ENCODE results near the gene FUBP3.

The FUBP3 gene

DNA sequence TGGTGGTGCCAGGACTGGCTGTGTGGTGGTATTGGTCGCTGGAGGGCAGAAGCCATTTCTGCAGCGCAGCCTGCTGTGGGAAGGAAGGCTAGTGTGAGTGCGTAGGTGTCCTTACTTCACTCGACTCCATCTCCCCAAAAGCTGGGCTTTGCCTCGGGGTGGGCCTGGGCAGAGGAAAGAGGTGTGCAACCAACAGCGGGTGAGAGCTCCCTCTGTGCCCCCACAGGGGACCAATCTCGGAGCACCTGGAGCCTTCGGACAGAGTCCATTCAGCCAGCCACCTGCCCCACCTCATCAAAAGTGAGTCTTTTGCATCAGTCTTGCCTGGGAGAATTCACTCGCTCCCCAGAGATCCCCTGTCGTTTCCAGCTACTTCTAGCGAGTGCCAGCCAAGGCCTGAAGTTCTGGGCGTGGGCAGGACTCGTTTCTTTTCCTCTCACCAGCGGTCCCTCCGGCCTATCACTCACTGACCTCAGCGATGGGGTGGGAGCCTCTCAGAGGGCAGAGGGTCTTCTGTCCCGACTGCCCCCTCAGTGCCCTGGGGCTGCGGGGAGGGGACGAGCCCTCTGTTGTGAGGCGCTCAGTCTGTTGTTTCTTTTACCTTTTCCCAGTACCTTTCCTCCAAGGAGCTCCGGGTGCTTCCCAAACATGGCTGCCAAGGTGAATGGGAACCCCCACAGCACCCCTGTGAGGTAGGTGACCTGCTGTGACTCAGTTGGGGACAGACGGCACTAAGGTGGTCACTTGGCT is 52.1 kb downstream of the FUBP3 start:
- no peaks in the 10 kb centered on the region for H3K9me2 ChIP-seq (replicated peaks; ENCODE audit: control insufficient read depth, low read length)
- H4K20me1 ChIP-seq (ENCODE audit: control insufficient read depth, insufficient read depth, low read depth, low read length), result no peaks in the 10 kb centered on the region
- H3F3A ChIP-seq (ENCODE audit: control insufficient read depth, insufficient read depth), result no peaks in the 10 kb centered on the region
- no peaks in the 10 kb centered on the region for H3K4me1 ChIP-seq (ENCODE audit: control insufficient read depth, low read length)
- no peaks in the 10 kb centered on the region for H3K27me3 ChIP-seq (ENCODE audit: control insufficient read depth, low read length)
- H3K4me3 ChIP-seq (ENCODE audit: low read length), result no peak overlapping the region
- peaks cover 49% of the 10 kb centered on the region for H3K36me3 ChIP-seq (ENCODE audit: control insufficient read depth, low read length)
- H3K27ac ChIP-seq (ENCODE audit: low read depth, low read length), result no peak overlapping the region
- no peaks in the 10 kb centered on the region for H3K79me2 ChIP-seq (ENCODE audit: control insufficient read depth, low read length)
- H3K9me3 ChIP-seq (ENCODE audit: control insufficient read depth, insufficient read depth, low read length), result no peaks in the 10 kb centered on the region
- H3K4me2 ChIP-seq (ENCODE audit: low read length), result no peak overlapping the region
- no peak for TF ChIP-seq EZH2phosphoT487 (IDR thresholded peaks at IDR 0.05; ENCODE audit: borderline replicate concordance, low read length)
- TF ChIP-seq, protein P1, sequence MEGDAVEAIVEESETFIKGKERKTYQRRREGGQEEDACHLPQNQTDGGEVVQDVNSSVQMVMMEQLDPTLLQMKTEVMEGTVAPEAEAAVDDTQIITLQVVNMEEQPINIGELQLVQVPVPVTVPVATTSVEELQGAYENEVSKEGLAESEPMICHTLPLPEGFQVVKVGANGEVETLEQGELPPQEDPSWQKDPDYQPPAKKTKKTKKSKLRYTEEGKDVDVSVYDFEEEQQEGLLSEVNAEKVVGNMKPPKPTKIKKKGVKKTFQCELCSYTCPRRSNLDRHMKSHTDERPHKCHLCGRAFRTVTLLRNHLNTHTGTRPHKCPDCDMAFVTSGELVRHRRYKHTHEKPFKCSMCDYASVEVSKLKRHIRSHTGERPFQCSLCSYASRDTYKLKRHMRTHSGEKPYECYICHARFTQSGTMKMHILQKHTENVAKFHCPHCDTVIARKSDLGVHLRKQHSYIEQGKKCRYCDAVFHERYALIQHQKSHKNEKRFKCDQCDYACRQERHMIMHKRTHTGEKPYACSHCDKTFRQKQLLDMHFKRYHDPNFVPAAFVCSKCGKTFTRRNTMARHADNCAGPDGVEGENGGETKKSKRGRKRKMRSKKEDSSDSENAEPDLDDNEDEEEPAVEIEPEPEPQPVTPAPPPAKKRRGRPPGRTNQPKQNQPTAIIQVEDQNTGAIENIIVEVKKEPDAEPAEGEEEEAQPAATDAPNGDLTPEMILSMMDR (IDR thresholded peaks at IDR 0.05; ENCODE audit: low read depth, low read length, poor library complexity, severe bottlenecking), result no peak

DNA sequence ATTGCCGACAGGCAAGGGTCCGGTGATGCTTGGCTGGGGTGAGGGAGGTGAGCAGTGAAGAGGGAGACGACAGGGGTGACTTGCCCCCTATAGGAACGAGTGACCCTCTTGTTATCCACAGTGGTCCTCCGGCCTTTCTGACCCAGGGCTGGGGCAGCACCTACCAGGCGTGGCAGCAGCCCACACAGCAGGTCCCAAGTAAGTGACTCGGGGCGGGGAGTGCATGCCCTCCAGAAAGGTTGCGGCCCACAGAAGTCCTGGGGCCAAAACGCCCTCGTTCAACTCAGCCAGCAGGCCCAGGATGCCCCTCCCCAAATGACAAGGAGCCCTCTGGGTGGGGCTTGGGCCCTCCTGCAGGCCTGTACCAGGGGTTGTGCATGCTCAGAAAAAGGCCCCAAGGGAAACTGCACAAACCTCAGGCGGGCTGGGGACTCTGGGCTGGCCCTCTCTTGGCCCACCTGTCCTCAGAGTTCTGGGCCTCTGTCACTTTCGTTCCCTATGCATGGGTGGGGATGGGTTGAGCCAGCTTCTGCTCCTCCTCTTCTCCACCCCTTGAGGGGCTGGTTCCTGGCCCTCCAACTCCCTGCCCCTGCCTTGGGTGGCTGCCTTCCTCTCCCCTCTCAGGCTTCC is 52.8 kb downstream of the FUBP3 start:
- Histone ChIP-seq H3K4me3 (ENCODE audit: low read length) (no peak overlapping the region), H3K27me3 (ENCODE audit: control insufficient read depth, low read length) (no peaks in the 10 kb centered on the region), H3K27ac (ENCODE audit: low read depth, low read length) (no peak overlapping the region), H4K20me1 (ENCODE audit: control insufficient read depth, insufficient read depth, low read depth, low read length) (no peaks in the 10 kb centered on the region), H3F3A (ENCODE audit: control insufficient read depth, insufficient read depth) (peaks cover 2% of the 10 kb centered on the region; the same call in 1 of the 2 replicates), H3K36me3 (ENCODE audit: control insufficient read depth, low read length) (peaks cover 42% of the 10 kb centered on the region), H3K9me2 (replicated peaks; ENCODE audit: control insufficient read depth, low read length) (no peaks in the 10 kb centered on the region), H3K4me2 (ENCODE audit: low read length) (no peak overlapping the region), H3K4me1 (ENCODE audit: control insufficient read depth, low read length) (no peaks in the 10 kb centered on the region), H3K79me2 (ENCODE audit: control insufficient read depth, low read length) (no peaks in the 10 kb centered on the region), H3K9me3 (ENCODE audit: control insufficient read depth, insufficient read depth, low read length) (no peaks in the 10 kb centered on the region)
- TF ChIP-seq, protein P1 (IDR thresholded peaks at IDR 0.05; ENCODE audit: low read depth, low read length, poor library complexity, severe bottlenecking), result no peak
- no peak for TF ChIP-seq EZH2phosphoT487 (IDR thresholded peaks at IDR 0.05; ENCODE audit: borderline replicate concordance, low read length)

DNA sequence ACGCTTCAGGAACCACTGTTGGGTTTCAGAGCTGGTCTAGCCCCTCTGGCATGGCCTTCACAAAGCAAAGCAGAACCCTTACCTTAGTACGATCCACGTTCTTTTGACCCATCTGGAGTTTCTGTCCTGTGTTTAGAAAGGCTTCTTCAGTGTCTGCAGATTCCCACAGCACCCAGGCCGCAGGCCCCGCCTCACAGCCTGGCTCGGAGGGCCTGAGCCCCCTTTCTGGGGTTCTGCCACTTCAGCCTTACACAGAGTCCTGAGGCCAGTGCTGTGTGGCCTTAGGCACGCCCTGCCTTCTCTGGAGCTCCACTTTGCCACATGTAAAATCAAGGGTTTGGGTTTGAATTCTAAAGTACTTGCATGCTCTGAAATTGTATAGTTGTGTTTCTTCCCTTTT is 53.5 kb downstream of the FUBP3 start:
- peaks cover 39% of the 10 kb centered on the region for H3K36me3 ChIP-seq (ENCODE audit: control insufficient read depth, low read length)
- no peaks in the 10 kb centered on the region for H3K9me2 ChIP-seq (replicated peaks; ENCODE audit: control insufficient read depth, low read length)
- H3K27me3 ChIP-seq (ENCODE audit: control insufficient read depth, low read length), result no peaks in the 10 kb centered on the region
- H3K4me3 ChIP-seq (ENCODE audit: low read length), result no peak overlapping the region
- no peaks in the 10 kb centered on the region for H3K9me3 ChIP-seq (ENCODE audit: control insufficient read depth, insufficient read depth, low read length)
- no peaks in the 10 kb centered on the region for H4K20me1 ChIP-seq (ENCODE audit: control insufficient read depth, insufficient read depth, low read depth, low read length)
- no peak for TF ChIP-seq EZH2phosphoT487 (IDR thresholded peaks at IDR 0.05; ENCODE audit: borderline replicate concordance, low read length)
- H3K27ac ChIP-seq (ENCODE audit: low read depth, low read length), result no peak overlapping the region
- peaks cover 4% of the 10 kb centered on the region; the same call in 1 of the 2 replicates for H3F3A ChIP-seq (ENCODE audit: control insufficient read depth, insufficient read depth)
- no peaks in the 10 kb centered on the region for H3K79me2 ChIP-seq (ENCODE audit: control insufficient read depth, low read length)
- no peaks in the 10 kb centered on the region for H3K4me1 ChIP-seq (ENCODE audit: control insufficient read depth, low read length)
- H3K4me2 ChIP-seq (ENCODE audit: low read length), result no peak overlapping the region

Measured in DOHH2 (cell line).